SH-SY5Y (cell line): ENCODE data around the gene KLC1.

Source experiments
- GATA2 ChIP-seq: IDR thresholded peaks from 2 replicates; pipeline ENCODE4 v1.6.1; 2011; ENCODE audit warnings: mild to moderate bottlenecking, low read depth, low read length
- GATA3 ChIP-seq: IDR thresholded peaks from 2 replicates; pipeline ENCODE4 v1.6.1; 2011; ENCODE audit warnings: low read depth, mild to moderate bottlenecking, low read length, moderate library complexity

GRCh38 chr14:103736546-103737431 is 107.8 kb downstream of the KLC1 start:
- TF ChIP-seq GATA3 (no peak), GATA2 (no peak)
